NOMO-1 treated with DMSO at 0.1 percent for 48 hours (cell line): Measurements from ENCODE around the gene ACTG1.

ENCODE experiments used
- DNase-seq: peaks from one replicate; lab custom pipeline; 2025; ENCODE audit not compliant: unreplicated experiment; lab: John Stamatoyannopoulos, UW

Gene ACTG1

DNA sequence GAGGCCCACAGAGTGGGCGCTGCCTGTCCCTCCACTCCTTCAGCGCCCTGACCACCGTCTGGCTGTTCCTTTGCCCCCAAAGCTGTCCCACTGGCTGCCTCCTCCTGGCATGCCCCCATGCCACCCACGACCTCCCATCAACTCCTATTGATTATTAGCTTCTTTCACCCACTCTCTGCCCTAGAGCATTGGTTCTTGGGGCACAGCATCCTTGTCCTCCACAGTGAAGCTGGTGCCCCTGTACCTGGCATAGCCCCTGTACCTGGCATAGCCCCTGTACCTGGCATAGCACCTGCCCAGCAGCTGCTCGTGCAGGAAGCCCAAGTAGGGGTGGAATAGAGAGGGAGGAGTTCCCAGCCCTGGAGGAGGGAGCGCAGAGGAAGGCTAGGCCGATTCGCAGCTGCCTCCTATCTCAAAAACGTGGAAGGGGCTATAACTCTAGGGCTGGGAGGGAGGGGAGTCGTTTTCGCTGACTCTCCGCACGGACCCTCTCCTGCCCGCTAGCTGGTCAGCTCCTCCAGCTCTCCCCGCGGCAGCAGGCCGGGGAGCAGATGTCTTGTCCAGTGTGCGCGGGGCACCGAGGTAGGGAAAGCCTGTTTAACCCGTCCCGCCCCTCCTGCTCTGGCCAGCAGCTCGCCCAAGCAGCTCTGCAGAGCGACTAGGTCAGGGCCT is 5.7 kb upstream of the ACTG1 start:
- no peak for DNase-seq

DNA sequence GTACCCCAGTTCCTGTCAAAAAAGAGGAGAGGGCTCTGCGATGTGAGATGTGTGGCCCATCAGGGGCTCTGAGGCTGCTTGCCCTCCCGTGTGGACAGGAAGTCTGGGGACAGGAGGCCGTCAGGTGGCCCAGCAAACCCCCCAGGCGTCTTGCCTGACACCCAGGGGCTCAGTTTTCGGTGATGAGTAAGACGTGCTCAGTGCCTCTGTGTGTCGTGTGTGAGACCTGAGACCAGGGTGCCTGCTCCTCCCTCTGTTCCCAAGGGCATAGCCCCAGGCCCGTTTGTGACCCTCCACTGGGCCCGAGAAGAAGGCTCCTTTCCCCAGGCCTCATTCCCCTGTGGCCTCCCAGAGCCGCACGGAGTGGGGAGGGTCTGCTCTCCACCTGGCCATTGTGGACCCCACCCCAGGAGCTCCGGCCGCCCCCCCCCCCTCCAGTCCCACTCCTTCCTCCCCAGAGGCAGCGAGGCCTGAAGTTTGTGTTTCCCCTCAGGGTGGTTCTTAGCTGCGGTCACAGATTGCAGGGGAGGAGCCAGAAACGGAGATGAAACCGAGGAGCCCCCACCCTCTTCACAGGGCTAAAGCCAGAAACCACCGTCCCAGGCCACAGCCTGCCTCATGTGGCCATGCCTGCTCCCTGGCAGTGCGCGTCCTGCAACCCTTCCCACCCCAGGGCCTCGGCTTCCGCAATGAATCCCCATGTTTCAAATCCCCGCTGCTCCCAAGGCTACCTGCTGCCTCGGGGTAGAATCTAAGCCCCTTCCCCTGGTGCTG is 4.9 kb upstream of the ACTG1 start:
- DNase-seq: peak; percentile 49

DNA sequence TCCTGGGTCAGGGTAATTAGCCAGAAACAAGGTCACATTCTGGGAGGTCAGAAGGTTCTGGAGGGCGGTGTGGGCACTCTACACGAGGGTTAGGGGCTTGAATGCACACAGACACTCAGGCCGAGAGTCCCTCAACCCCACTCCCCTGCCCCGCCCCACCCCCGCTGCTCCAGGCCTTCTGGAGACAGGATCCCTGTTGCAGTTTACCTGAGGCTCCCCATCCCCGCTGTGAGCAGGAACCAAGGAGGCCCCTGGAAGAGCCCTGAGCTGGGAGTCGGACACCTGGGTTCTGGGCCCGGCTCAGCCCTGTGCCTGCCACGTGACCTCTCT is 4.4 kb upstream of the ACTG1 start:
- DNase-seq: no peak

DNA sequence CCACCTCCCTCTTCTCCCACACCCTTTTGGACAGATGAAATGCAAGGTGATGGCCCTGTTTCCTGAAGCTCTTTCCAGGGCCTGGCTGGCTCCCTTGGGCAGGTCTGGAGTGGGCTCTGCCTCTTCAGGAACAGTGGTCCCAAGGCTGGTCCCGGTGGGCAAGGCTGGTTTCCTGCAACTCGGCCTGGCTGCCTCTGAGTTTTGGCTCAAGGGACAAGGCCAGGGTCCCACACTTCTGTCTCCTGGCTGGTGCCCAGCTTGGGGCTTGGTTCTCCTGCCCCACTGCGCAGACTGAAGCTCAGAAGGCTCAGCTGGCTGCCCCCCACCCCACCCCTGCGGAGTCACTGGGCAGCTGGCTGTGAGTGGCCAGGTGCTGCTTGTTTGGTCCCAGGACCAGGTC is 3.8 kb upstream of the ACTG1 start:
- no peak for DNase-seq

- no peak for DNase-seq
Measured at GRCh38 chr17:81515530-81516041, 3.0 kb upstream of the ACTG1 start.

DNA sequence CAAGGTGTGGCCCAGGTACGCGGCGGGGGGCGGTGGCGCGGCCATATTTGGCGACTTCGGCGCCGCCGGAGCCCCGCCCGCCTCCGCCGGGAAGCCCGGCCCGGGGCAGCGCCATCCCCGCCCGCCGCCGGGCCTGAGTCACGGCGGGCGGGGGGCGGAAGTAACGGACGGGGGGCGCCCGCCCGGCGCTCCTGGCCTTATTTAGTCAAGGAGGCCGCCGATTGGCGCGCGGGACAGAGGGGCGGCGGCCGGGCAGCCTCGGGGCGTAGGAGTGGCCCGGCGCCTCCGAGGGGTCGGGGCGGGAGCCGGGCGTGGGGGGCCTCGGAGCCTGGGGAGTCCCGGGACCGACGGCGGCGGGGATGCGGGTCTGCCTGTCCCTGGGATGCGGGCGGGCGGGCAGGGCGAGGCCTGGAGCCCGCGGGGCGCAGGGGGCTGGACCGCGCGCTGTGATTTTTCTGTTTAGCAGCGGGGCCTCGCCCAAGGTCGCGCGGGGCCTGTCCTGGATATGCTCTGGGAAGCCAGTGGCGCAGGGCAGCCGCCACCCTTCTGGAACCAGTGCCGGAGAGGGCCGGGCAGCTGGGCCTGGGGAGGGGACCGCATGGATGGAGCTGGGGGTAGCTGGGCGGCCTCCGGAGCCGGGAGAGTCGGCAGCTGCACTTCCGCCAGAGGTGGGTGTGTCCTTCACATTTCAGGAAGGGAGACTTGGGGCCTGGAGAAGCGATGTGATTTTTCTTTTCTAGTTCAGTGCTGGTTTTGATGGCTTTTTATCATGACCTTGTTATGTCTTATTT is 2.3 kb upstream of the ACTG1 start:
- peak; percentile 74 for DNase-seq

- DNase-seq: no peak
Measured at GRCh38 chr17:81514489-81514738, 1.8 kb upstream of the ACTG1 start.

GRCh38 chr17:81513753-81514488 is 1.3 kb upstream of the ACTG1 start:
- peak; percentile 53 for DNase-seq

- peak; percentile 56 for DNase-seq
Measured at GRCh38 chr17:81513372-81513752, 763 bp upstream of the ACTG1 start.

DNA sequence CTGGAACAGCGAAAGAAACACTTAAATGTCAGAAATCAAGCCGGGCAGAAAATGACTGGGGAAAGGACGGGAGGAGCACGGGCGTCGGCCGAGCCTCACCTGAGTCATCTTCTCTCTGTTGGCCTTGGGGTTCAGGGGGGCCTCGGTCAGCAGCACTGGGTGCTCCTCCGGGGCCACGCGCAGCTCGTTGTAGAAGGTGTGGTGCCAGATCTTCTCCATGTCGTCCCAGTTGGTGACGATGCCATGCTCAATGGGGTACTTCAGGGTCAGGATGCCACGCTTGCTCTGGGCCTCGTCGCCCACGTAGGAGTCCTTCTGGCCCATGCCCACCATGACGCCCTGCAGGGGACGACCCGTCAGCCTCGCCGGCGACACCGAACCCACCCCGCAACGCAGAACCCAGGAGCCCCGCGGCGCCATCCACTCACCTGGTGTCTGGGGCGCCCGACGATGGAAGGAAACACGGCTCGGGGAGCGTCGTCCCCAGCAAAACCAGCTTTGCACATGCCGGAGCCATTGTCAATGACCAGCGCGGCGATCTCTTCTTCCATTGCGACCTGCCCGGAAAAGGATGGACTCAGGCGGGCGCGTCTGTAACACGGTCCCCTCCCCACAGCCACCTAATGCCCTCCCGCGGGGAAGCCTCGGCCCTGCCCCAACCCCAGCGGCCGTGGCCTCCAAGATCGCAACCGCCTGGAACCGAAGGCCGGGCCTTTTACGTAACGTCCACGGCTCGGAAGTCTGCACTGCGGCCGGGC is 616 bp downstream of the ACTG1 start:
- DNase-seq: no peak

- DNase-seq: no peak
Measured at GRCh38 chr17:81511554-81511803, 1.1 kb downstream of the ACTG1 start.

- DNase-seq: no peak
Measured at GRCh38 chr17:81510785-81511553, 1.6 kb downstream of the ACTG1 start.

GRCh38 chr17:81509972-81510784 is 2.4 kb downstream of the ACTG1 start:
- no peak for DNase-seq

DNA sequence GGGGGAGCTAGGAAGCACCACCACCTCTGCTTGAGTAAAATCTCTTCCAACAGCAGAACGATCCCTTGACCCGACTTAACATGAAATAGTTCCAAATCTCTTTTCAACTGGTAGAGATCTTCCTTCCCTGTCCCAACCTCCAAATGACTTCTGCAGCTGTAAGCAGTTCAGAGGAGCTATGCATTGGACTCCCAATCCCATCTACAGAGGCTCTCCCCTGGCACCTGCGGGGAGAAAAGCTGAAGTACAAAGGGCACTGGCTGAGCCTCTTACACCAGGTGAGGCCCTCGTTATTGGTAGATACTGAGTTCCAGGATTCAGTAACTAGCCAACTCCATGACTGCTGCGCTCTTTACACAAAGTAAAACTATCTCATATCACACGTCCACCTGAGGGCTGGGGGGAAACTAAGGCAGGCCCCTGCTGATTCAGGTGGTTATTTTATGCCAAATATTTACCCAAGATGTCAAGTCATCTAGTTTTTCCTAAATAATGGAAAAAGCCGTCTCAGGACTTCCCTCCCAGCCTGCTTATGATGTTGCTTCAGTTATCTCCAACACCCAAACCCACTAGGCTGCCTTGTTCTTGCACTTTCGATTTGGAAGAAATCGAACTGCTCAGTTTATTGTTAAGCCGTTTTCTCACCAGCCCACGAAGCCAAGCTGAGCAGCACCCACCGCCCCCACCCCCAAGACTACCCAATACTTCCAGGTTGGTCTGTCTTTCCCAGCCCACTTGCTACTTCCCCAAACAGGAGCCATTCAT is 3.2 kb downstream of the ACTG1 start:
- peak; percentile 38 for DNase-seq

DNA sequence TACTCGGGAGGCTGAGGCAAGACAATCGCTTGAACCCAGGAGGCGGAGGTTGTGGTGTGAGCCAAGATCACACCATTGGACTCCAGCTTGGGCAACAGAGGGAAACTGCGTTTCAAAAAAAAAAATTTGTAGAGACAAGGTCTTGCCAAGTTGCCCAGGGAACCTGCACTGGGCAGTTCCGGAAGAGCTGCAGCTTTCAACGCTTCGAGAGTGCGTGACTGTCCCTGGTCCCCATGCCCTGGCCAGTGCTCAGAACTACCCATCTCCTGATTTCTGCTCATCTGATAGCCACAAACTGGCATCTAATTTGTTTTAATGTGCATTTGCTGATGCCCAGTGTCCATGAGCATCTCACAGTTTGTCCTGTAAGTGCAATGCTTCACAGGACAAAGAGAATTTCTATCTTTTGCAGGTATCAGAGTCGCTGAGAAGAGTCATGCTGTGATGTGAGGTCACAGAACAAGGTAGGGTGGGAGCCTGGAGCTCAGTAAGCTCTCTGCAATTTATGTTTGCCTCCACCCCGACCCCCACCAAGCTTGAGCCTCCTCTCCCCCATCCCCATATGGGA is 3.9 kb downstream of the ACTG1 start:
- peak; percentile 47 for DNase-seq

DNA sequence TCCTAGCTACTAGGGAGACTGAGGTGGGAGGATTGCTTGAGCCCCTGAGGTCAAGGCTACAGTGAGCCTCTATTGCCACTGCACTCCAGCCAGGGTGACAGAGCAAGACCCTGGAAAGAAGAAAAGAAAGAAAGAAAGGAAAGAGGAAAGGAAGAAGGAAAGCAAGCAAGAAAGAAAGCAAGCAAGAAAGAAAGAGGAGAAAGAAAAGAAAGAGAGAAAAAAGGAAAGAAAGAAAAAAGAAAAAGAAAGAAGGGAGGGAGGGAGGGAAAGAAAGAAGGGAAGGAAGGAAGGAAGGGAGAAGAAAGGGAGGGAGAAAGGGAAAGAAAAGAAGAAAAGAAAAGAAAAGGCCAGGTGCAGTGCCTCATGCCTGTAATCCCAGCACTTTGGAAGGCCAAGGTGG is 9.0 kb downstream of the ACTG1 start:
- DNase-seq: no peak

DNA sequence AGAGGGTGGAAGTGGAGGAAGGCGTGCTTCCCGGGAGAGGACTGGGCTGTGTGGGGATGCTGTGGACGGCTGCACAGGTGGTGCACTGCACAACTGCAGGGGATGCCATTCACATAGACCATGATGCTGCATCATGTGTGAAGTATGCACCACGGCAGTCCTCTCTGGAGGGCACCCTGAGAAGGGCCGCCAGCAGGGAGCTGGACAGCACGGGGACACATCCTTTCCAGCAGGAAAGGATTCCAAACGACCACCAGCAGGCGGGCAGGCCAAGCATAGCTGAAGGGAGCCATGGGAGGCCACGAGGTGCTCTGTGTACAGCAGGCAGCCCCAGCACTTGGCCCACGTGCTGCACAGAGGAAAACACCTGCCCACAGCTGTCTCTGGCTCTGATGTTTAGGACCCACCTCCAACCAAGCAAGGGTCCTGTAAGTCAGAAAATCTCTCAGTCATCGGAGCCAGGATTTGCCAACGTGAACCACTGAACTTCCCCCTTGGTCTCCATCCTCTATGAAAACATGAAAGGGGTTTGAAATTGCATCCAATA is 10.1 kb downstream of the ACTG1 start:
- no peak for DNase-seq

DNA sequence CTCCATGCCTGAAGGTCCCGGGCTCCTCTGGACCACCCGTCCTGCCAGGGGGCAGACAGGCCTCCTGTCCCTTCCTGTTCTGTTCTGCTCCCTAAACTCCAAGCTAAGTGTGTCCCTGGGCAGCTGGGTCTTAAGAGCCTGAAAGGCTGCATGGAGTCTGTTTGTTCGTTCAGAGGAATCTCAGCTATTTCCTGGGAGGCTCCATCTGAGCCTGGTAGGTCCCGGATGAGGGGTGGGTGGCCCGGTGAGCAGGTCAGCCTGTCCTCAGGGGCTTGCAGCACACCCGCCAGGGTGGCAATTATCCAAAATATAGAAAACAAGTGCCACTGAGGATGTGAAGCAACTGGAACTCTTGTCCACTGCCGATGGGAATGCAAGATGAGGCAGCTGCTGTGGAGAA is 12.6 kb downstream of the ACTG1 start:
- DNase-seq: no peak
